Measurements from ENCODE around the gene THEMIS.
"Not testable (repeated sequence)": the region's sequence is repeated elsewhere in the genome, so short reads cannot be mapped to it uniquely, and the experiment has no call there.

THEMIS gene

DNA sequence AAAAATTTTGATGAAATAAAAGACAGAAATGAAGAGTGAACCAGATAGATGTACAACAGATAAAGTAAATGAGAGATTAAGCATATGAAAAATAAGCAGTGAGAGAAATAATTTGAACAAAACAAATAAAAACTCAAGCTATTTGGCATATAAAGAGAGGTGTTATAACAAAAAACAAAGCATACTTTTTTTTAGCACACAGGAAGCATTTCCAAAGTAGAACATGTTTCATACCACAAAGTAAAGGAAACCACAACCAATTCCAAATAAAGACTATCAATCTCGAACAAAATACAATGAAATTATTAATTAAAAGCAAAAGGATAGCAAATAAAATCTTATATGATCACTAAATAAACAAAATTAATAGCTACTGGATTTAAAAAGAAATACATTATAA lies 6.8 kb downstream of the THEMIS start:
- Histone ChIP-seq H3K36me3 (replicated peaks) (no peaks in the 10 kb centered on the region), H3K4me3 (no peak overlapping the region), H3K9me3 (no peaks in the 10 kb centered on the region), H3K27me3 (ENCODE audit: low read depth) (no peaks in the 10 kb centered on the region), H3K4me1 (no peaks in the 10 kb centered on the region)
- in situ Hi-C loops (cut with MboI; ENCODE audit: low sequenced_read_pairs), result no loop called here
- no peak for DNase-seq (ENCODE audit: low spot score in 2 of 2)

DNA sequence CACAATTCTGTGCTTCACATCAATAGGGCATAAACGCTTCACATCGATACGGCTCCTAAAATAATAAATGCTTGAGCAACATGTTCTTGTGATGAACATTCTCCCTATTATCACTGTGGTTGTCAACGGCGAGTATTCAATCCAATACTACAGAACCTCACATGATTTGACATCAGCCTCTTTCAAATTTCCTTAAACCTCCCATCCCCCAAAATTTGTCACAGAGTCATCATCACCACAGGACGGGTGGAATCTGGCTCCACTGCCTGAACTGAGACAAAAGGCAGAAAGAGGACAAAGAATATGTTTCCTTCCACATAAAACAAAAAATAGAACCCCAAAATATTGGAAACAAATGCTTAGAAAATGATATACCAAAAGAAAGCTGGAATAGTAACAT lies 7.3 kb downstream of the THEMIS start:
- Histone ChIP-seq H3K27me3 (ENCODE audit: low read depth) (no peaks in the 10 kb centered on the region), H3K4me1 (no peaks in the 10 kb centered on the region), H3K9me3 (no peaks in the 10 kb centered on the region), H3K36me3 (replicated peaks) (no peaks in the 10 kb centered on the region), H3K4me3 (no peak overlapping the region)
- no peak for DNase-seq (ENCODE audit: low spot score in 2 of 2)
- in situ Hi-C loops (cut with MboI; ENCODE audit: low sequenced_read_pairs), result no loop called here

GRCh38 chr6:127891731-127892326 lies 9.0 kb downstream of the THEMIS start:
- Histone ChIP-seq H3K27me3 (ENCODE audit: low read depth) (no peaks in the 10 kb centered on the region), H3K36me3 (replicated peaks) (no peaks in the 10 kb centered on the region), H3K4me3 (no peak overlapping the region), H3K9me3 (no peaks in the 10 kb centered on the region), H3K4me1 (no peaks in the 10 kb centered on the region)
- in situ Hi-C loops (cut with MboI; ENCODE audit: low sequenced_read_pairs), result no loop called here
- DNase-seq (ENCODE audit: low spot score in 2 of 2), result no peak

DNA sequence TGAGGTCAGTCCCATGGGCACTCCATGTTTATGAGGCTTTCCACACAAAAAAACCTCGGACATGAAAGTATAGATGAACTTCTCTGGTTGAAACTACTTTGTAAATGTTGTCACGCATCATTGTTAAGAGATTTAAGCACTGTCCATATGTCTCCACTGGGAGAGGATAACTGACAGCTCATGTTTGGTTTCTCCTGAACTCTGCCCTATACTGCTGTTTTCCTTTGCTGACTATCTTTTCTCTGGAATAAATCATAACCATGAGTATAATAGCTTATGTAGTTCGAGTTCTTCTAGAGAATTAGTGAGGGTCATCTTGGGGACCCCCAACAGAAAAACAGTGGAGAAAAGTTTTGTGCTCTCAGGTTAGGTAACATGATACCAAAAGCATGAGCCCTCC lies 14.3 kb downstream of the THEMIS start:
- Histone ChIP-seq H3K9me3 (no peaks in the 10 kb centered on the region), H3K4me1 (peaks cover 7% of the 10 kb centered on the region), H3K4me3 (no peak overlapping the region), H3K36me3 (replicated peaks) (no peaks in the 10 kb centered on the region), H3K27me3 (ENCODE audit: low read depth) (no peaks in the 10 kb centered on the region)
- DNase-seq (ENCODE audit: low spot score in 2 of 2), result no peak
- in situ Hi-C loops (cut with MboI; ENCODE audit: low sequenced_read_pairs), result no loop called here

DNA sequence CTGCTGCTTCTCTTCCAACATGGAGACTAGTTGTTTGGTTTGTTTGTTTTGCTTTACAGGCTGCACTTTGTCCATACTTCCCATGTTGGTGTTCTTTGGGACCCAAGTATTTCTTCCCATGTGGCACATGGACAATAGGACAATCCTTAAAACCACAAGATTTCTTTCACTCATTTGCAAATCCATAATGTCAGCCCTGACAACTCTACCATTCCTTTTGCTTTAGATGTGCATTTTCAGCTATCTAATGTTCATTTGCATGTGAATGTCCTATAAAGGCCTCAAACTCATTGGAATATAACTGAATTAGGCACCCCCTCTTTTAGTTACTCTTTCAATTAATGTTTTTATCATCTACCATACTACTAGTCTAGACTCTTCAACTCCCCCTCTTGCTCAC lies 16.7 kb downstream of the THEMIS start:
- in situ Hi-C loops (cut with MboI; ENCODE audit: low sequenced_read_pairs), result no loop called here
- Histone ChIP-seq H3K36me3 (replicated peaks) (no peaks in the 10 kb centered on the region), H3K4me1 (peaks cover 7% of the 10 kb centered on the region), H3K27me3 (ENCODE audit: low read depth) (no peaks in the 10 kb centered on the region), H3K9me3 (no peaks in the 10 kb centered on the region), H3K4me3 (no peak overlapping the region)
- peak in 1 of 2 experiments; percentile 11 for DNase-seq (ENCODE audit: low spot score in 2 of 2)

DNA sequence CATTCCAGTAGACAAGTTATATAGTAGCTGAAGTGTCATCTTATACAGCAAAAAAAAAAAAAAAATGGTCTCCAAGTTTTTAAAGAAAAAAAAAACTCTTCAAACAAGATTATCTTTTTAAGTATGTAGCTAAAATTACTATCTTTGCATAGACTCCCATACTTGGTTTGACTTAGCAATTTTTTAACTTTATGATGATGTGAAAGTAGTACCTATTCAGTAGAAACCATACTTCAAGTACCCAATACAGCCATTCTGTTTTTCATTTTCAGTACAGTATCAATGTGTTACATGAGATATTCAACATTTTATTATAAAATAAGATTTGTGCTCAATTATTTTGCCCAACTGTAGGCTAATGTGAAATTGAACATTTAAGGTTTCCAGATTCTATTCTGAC lies 18.9 kb downstream of the THEMIS start:
- H3K9me3 ChIP-seq; H3K36me3 ChIP-seq (replicated peaks); H3K4me3 ChIP-seq; H3K27me3 ChIP-seq (ENCODE audit: low read depth); H3K4me1 ChIP-seq; DNase-seq (ENCODE audit: low spot score in 2 of 2); in situ Hi-C loops (cut with MboI; ENCODE audit: low sequenced_read_pairs): not testable (repeated sequence)

GRCh38 chr6:127880429-127880828 lies 20.4 kb downstream of the THEMIS start:
- no peaks in the 10 kb centered on the region for H3K36me3 ChIP-seq (replicated peaks)
- H3K27me3 ChIP-seq (ENCODE audit: low read depth), result no peaks in the 10 kb centered on the region
- H3K4me3 ChIP-seq, result no peak overlapping the region
- H3K9me3 ChIP-seq, result no peaks in the 10 kb centered on the region
- H3K4me1 ChIP-seq, result peaks cover 7% of the 10 kb centered on the region
- no peak for DNase-seq (ENCODE audit: low spot score in 2 of 2)
- in situ Hi-C loops (cut with MboI; ENCODE audit: low sequenced_read_pairs), result no loop called here

DNA sequence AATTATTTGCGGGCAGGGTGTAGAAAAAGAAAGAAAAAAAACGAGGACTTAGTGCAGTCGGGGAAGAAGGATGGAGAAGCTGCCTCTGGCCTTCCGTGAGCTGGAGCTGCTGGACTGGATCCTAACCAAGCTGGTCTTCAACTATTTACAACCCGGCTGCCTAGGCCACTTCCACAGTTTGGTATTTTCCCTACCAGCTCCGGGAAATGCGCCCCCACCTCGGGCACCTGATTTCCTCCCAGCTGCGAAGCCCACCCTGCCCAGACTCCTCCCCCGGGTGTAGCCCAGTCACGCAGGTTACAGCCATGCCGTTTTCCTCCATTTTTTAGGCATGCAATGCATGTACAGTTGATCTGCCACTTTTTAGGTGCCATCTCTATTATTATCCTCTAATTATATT lies 21.2 kb downstream of the THEMIS start:
- DNase-seq (ENCODE audit: low spot score in 2 of 2), result no peak
- H3K36me3 ChIP-seq (replicated peaks), result no peaks in the 10 kb centered on the region
- no peaks in the 10 kb centered on the region for H3K9me3 ChIP-seq
- no peaks in the 10 kb centered on the region for H3K27me3 ChIP-seq (ENCODE audit: low read depth)
- no peak overlapping the region for H3K4me3 ChIP-seq
- in situ Hi-C loops (cut with MboI; ENCODE audit: low sequenced_read_pairs), result no loop called here
- H3K4me1 ChIP-seq, result peaks cover 7% of the 10 kb centered on the region

DNA sequence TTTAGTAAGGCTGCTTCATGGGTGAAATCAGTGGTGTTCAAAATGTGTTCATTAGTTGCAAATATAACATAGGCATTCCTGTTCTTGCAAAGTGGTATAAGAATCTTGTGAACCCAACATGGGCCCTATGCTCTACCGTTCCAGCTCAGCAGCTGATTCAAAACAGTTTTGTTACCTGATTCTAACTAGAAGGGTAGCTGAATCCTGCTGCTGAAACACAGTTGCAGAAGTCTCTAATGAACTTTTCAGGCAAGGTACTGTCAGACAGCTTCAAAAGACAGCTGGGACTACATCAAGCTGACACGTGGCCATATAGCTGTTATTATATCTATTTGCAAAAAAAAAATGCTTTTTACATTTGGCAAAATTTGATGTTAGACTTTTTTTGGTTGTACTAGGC lies 22.7 kb downstream of the THEMIS start:
- no peaks in the 10 kb centered on the region for H3K4me1 ChIP-seq
- no peak for DNase-seq (ENCODE audit: low spot score in 2 of 2)
- no peaks in the 10 kb centered on the region for H3K36me3 ChIP-seq (replicated peaks)
- no peak overlapping the region for H3K4me3 ChIP-seq
- in situ Hi-C loops (cut with MboI; ENCODE audit: low sequenced_read_pairs), result no loop called here
- H3K27me3 ChIP-seq (ENCODE audit: low read depth), result no peaks in the 10 kb centered on the region
- no peaks in the 10 kb centered on the region for H3K9me3 ChIP-seq

DNA sequence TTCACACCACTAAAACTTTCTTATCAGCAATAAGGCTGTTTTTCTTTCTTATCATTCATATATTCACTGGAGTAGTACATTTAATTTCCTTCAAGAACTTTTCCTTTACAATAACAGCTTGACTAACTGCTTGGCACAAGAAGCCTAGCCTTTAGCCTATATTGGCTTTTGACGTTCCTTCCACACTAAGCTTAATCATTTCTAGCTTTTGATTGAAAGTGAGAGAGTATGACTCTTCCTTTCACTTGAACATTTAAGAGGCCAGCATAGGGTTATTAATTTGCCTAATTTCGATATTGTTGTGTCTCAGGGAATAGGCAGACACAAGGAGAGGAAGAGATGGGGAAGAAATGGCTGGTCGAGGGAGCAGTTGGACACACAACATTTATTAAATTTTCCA lies 23.6 kb downstream of the THEMIS start:
- no peaks in the 10 kb centered on the region for H3K4me1 ChIP-seq
- H3K9me3 ChIP-seq, result no peaks in the 10 kb centered on the region
- no peaks in the 10 kb centered on the region for H3K36me3 ChIP-seq (replicated peaks)
- H3K27me3 ChIP-seq (ENCODE audit: low read depth), result no peaks in the 10 kb centered on the region
- DNase-seq (ENCODE audit: low spot score in 2 of 2), result no peak
- in situ Hi-C loops (cut with MboI; ENCODE audit: low sequenced_read_pairs), result no loop called here
- no peak overlapping the region for H3K4me3 ChIP-seq

DNA sequence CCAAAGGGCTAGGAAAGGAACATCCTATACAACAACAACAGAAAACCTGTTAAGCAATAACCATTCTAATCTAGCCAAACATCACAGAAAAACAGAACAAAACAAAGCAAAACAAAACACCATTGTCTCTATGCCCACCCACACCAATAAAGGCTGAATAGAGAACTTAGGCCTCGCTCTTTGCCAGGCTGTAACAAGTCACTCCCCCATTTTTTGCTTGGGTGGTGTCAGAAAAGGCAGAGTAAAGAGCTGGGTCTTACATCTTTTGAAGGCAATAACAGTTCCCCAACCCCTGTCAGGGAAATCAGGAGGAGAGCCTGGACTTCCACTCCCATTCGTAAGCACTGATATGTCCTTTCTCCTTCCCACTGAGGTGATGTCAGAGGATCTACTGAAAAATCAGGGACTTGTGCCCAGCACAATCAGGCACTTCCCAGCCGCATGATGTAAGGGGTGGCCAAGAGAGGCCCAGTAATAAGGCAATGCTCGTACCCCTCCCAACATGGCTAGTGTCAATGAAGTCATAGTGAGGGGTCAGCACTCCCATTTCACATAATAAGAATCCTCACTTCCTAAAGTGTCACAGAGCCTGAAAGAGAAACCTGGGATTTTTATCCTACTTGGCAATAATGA lies 31.0 kb downstream of the THEMIS start:
- Histone ChIP-seq H3K36me3 (replicated peaks) (no peaks in the 10 kb centered on the region), H3K4me1 (no peaks in the 10 kb centered on the region), H3K4me3 (no peak overlapping the region), H3K9me3 (no peaks in the 10 kb centered on the region), H3K27me3 (ENCODE audit: low read depth) (no peaks in the 10 kb centered on the region)
- no peak for DNase-seq (ENCODE audit: low spot score in 2 of 2)
- in situ Hi-C loops (cut with MboI; ENCODE audit: low sequenced_read_pairs), result no loop called here

GRCh38 chr6:127869183-127869582 lies 31.7 kb downstream of the THEMIS start:
- Histone ChIP-seq H3K9me3 (no peaks in the 10 kb centered on the region), H3K4me1 (no peaks in the 10 kb centered on the region), H3K27me3 (ENCODE audit: low read depth) (no peaks in the 10 kb centered on the region), H3K4me3 (no peak overlapping the region), H3K36me3 (replicated peaks) (no peaks in the 10 kb centered on the region)
- in situ Hi-C loops (cut with MboI; ENCODE audit: low sequenced_read_pairs), result no loop called here
- DNase-seq (ENCODE audit: low spot score in 2 of 2), result no peak

GRCh38 chr6:127868338-127868737 lies 32.5 kb downstream of the THEMIS start:
- Histone ChIP-seq H3K4me1 (no peaks in the 10 kb centered on the region), H3K4me3 (no peak overlapping the region), H3K36me3 (replicated peaks) (no peaks in the 10 kb centered on the region), H3K9me3 (no peaks in the 10 kb centered on the region), H3K27me3 (ENCODE audit: low read depth) (no peaks in the 10 kb centered on the region)
- in situ Hi-C loops (cut with MboI; ENCODE audit: low sequenced_read_pairs), result no loop called here
- no peak for DNase-seq (ENCODE audit: low spot score in 2 of 2)

DNA sequence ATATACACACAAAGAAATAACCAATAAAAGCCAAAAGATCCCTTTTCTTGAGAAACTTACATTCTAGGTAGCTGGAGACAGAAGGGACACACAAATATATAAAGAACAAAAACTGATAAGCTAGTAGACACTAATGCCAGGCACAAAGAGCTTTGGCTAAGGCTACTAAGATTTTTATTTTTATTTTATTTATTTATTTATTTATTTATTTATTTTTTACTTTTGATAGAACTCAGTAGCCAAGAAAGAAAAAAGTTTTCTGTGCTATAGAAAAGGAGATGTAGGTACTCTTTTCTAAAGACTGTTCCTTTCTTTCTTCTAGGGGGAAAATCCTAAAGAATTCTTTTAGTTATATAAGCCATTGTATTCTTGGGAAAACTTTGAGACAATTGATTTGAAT lies 34.1 kb downstream of the THEMIS start:
- Histone ChIP-seq H3K4me3 (no peak overlapping the region), H3K27me3 (ENCODE audit: low read depth) (no peaks in the 10 kb centered on the region), H3K4me1 (no peaks in the 10 kb centered on the region), H3K9me3 (no peaks in the 10 kb centered on the region), H3K36me3 (replicated peaks) (no peaks in the 10 kb centered on the region)
- no peak for DNase-seq (ENCODE audit: low spot score in 2 of 2)
- in situ Hi-C loops (cut with MboI; ENCODE audit: low sequenced_read_pairs), result no loop called here

- Histone ChIP-seq H3K4me1 (no peaks in the 10 kb centered on the region), H3K4me3 (no peak overlapping the region), H3K27me3 (ENCODE audit: low read depth) (no peaks in the 10 kb centered on the region), H3K36me3 (replicated peaks) (no peaks in the 10 kb centered on the region), H3K9me3 (no peaks in the 10 kb centered on the region)
- no peak for DNase-seq (ENCODE audit: low spot score in 2 of 2)
- in situ Hi-C loops (cut with MboI; ENCODE audit: low sequenced_read_pairs), result no loop called here
These were observed 35.8 kb downstream of the THEMIS start for GRCh38 chr6:127865108-127865507.

Data from HAP-1 (cell line).